Smooth muscle cell (in vitro differentiated cells): Measurements from ENCODE around the gene FABP3. TPM values are rescaled to one million over a fixed set of nuclear protein-coding genes. Genes with fewer than 3 reads are reported as not detected.

Source experiments
- DNase-seq: peaks from one replicate; lab custom pipeline; 2025; ENCODE audit not compliant: unreplicated experiment; lab: John Stamatoyannopoulos, UW
- H2AFZ ChIP-seq: fragments of 200-600 bp; sonication (generic); 2 replicates; pipeline ENCODE4 v1.6.0; 2016; ENCODE audit warnings: antibody characterized with exemption, low read depth, mild to moderate bottlenecking
- H3F3A ChIP-seq: fragments of 200-600 bp; sonication (generic); 2 replicates; pipeline ENCODE4 v1.6.0; 2017; ENCODE audit warnings: antibody characterized with exemption, low read depth
- H3K27ac ChIP-seq: fragments of 200-600 bp; sonication (generic); 2 replicates; pipeline ENCODE4 v1.5.1; 2016; ENCODE audit warnings: low read depth, mild to moderate bottlenecking
- H3K27me3 ChIP-seq: fragments of 200-600 bp; sonication (generic); 2 replicates; pipeline ENCODE4 v1.6.1; 2016; ENCODE audit warnings: low read depth, mild to moderate bottlenecking
- H3K36me3 ChIP-seq: fragments of 200-600 bp; sonication (generic); 2 replicates; pipeline ENCODE4 v1.5.1; 2016; ENCODE audit warnings: low read depth
- H3K4me1 ChIP-seq: fragments of 200-600 bp; sonication (generic); 2 replicates; pipeline ENCODE4 v1.5.1; 2016; ENCODE audit warnings: low read depth
- H3K4me2 ChIP-seq: fragments of 200-600 bp; sonication (generic); 2 replicates; pipeline ENCODE4 v1.6.0; 2016; ENCODE audit warnings: mild to moderate bottlenecking
- H3K4me3 ChIP-seq: fragments of 200-600 bp; sonication (generic); 2 replicates; pipeline ENCODE4 v1.5.1; 2016; ENCODE audit warnings: mild to moderate bottlenecking
- H3K79me2 ChIP-seq: fragments of 200-600 bp; sonication (generic); 2 replicates; pipeline ENCODE4 v1.6.0; 2016; ENCODE audit warnings: low read depth, mild to moderate bottlenecking
- H3K9ac ChIP-seq: fragments of 200-600 bp; sonication (generic); 2 replicates; pipeline ENCODE4 v1.6.0; 2016; ENCODE audit warnings: low read depth
- H3K9me3 ChIP-seq: fragments of 200-600 bp; sonication (generic); replicated peaks from 2 replicates; pipeline ENCODE4 v1.5.1; 2016; ENCODE audit warnings: low read depth
- H4K20me1 ChIP-seq: fragments of 200-600 bp; sonication (generic); 2 replicates; pipeline ENCODE4 v1.6.0; 2016; ENCODE audit warnings: low read depth
- CTCF ChIP-seq: fragments of 200-600 bp; sonication (generic); IDR thresholded peaks from 2 replicates; pipeline ENCODE4 v1.5.1; 2017; ENCODE audit warnings: borderline replicate concordance, mild to moderate bottlenecking, antibody characterized with exemption; ENCODE audit not compliant: insufficient read depth, poor library complexity, severe bottlenecking
- WGBS: methylation state at CpG from one replicate; pipeline ENCODE4 v1.1.7; 2016; ENCODE audit warnings: low lambda C conversion rate; 5-methylcytosine and 5-hydroxymethylcytosine counted together
- polyA plus RNA-seq: library from polyadenylated mRNA; unstranded; fragments of >200 nt; fragmentation: Nextera tagmentation; extraction: Ambion mirVana; gene quantifications from 2 replicates; pipeline ENCODE4 v1.2.1, GENCODE V29; 2016
- total RNA-seq: library from RNA; depleted of rRNA; stranded (reverse); fragments of >200 nt; gene quantifications from 2 replicates; pipeline ENCODE4 v1.2.3, GENCODE V29; 2014

FABP3 gene
- total and polyA plus RNA-seq, 2 experiments from 2014 or later: 2.5 to 6.9 TPM

- Histone ChIP-seq H3K27me3 (no peaks in the 10 kb centered on the region), H3K9ac (no peak overlapping the region), H3K4me1 (no peaks in the 10 kb centered on the region), H3K9me3 (no peaks in the 10 kb centered on the region), H3K27ac (no peak overlapping the region), H3K4me3 (no peak overlapping the region), H4K20me1 (peaks cover 4% of the 10 kb centered on the region), H3F3A (no peaks in the 10 kb centered on the region), H2AFZ (no peak overlapping the region), H3K79me2 (no peaks in the 10 kb centered on the region), H3K36me3 (peaks cover 4% of the 10 kb centered on the region), H3K4me2 (no peak overlapping the region)
- no peak for DNase-seq
- WGBS: over 99% methylated on average over 6 of the region's 6 CpGs
- TF ChIP-seq CTCF: no peak
These were observed 11.3 kb downstream of the FABP3 start for GRCh38 chr1:31361607-31362006.

GRCh38 chr1:31356427-31356826 lies 16.4 kb downstream of the FABP3 start:
- H3K9ac ChIP-seq: no peak overlapping the region
- H3F3A ChIP-seq: no peaks in the 10 kb centered on the region
- no peak overlapping the region for H3K4me2 ChIP-seq
- H3K79me2 ChIP-seq: no peaks in the 10 kb centered on the region
- peaks cover 4% of the 10 kb centered on the region for H4K20me1 ChIP-seq
- no peaks in the 10 kb centered on the region for H3K27me3 ChIP-seq
- H2AFZ ChIP-seq: no peak overlapping the region
- no peak overlapping the region for H3K27ac ChIP-seq
- WGBS: 100% methylated on average over 2 of the region's 2 CpGs
- no peaks in the 10 kb centered on the region for H3K4me1 ChIP-seq
- H3K9me3 ChIP-seq: no peaks in the 10 kb centered on the region
- TF ChIP-seq CTCF: no peak
- DNase-seq: no peak
- H3K36me3 ChIP-seq: peaks cover 8% of the 10 kb centered on the region
- no peak overlapping the region for H3K4me3 ChIP-seq

GRCh38 chr1:31354283-31354682 lies 18.6 kb downstream of the FABP3 start:
- no peak for DNase-seq
- H3K4me1 ChIP-seq: no peaks in the 10 kb centered on the region
- H3K27ac ChIP-seq: no peak overlapping the region
- no peaks in the 10 kb centered on the region for H3K9me3 ChIP-seq
- H3K4me2 ChIP-seq: no peak overlapping the region
- H4K20me1 ChIP-seq: no peaks in the 10 kb centered on the region
- no peaks in the 10 kb centered on the region for H3F3A ChIP-seq
- no peak overlapping the region for H2AFZ ChIP-seq
- peaks cover 8% of the 10 kb centered on the region for H3K36me3 ChIP-seq
- H3K9ac ChIP-seq: no peak overlapping the region
- no peak for TF ChIP-seq CTCF
- 85% methylated on average over 3 of the region's 3 CpGs for WGBS
- H3K79me2 ChIP-seq: no peaks in the 10 kb centered on the region
- H3K4me3 ChIP-seq: no peak overlapping the region
- H3K27me3 ChIP-seq: no peaks in the 10 kb centered on the region

- TF ChIP-seq CTCF: no peak
- 93% methylated on average over 1 of the region's 1 CpG for WGBS
These were observed 24.4 kb downstream of the FABP3 start for GRCh38 chr1:31348449-31348848.

More at GRCh38 chr1:31348449-31348848, 24.4 kb downstream of the FABP3 start:
- Histone ChIP-seq H3K9me3 (no peaks in the 10 kb centered on the region), H2AFZ (no peak overlapping the region), H3K4me2 (no peak overlapping the region), H3F3A (no peaks in the 10 kb centered on the region), H3K4me3 (no peak overlapping the region), H3K4me1 (no peaks in the 10 kb centered on the region), H3K27me3 (no peaks in the 10 kb centered on the region), H3K79me2 (no peaks in the 10 kb centered on the region), H3K36me3 (peaks cover 15% of the 10 kb centered on the region), H4K20me1 (no peaks in the 10 kb centered on the region), H3K27ac (no peak overlapping the region), H3K9ac (no peak overlapping the region)
- no peak for DNase-seq
